Measurements from ENCODE around the gene RAB1A.

The RAB1A gene

DNA sequence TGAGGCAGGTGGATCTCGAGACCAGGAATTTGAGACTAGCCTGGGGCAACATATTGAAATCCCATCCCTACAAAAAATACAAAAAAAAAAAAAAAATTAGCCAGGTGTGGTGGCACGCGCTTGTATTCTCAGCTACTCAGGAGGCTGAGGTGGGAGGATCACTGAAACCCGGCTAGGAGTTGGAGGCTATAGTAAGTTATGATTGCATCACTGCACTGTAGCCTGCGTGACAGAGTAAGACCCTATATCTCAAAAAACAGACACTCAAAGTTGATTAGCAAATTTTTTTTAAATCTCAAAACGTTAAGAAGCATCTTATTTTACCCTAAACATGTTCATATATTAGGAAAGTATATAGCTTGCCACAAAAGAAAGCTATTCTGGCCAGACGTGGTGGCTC, 7.6 kb downstream of the RAB1A start:
- Histone ChIP-seq H3K4me3 (ENCODE audit: low read depth in 1 of 5, low read length in 5 of 5) (no peak overlapping the region), H3K27ac (ENCODE audit: low read depth, low read length) (no peak overlapping the region), H3K36me3 (ENCODE audit: control insufficient read depth in 5 of 5, insufficient read depth in 5 of 5, low read length in 5 of 5) (no peaks in the 10 kb centered on the region), H3K9ac (ENCODE audit: low read length in 5 of 5) (no peak overlapping the region), H3K9me3 (ENCODE audit: control insufficient read depth in 5 of 5, low read length in 5 of 5) (no peaks in the 10 kb centered on the region), H3K4me1 (ENCODE audit: control insufficient read depth in 5 of 5, insufficient read depth in 5 of 5, low read length in 5 of 5) (peaks cover 0 to 64% (median 58%) of the 10 kb centered on the region in 5 donors), H3K27me3 (ENCODE audit: control insufficient read depth in 5 of 5, insufficient read depth in 4 of 5, low read length in 5 of 5) (no peaks in the 10 kb centered on the region)

DNA sequence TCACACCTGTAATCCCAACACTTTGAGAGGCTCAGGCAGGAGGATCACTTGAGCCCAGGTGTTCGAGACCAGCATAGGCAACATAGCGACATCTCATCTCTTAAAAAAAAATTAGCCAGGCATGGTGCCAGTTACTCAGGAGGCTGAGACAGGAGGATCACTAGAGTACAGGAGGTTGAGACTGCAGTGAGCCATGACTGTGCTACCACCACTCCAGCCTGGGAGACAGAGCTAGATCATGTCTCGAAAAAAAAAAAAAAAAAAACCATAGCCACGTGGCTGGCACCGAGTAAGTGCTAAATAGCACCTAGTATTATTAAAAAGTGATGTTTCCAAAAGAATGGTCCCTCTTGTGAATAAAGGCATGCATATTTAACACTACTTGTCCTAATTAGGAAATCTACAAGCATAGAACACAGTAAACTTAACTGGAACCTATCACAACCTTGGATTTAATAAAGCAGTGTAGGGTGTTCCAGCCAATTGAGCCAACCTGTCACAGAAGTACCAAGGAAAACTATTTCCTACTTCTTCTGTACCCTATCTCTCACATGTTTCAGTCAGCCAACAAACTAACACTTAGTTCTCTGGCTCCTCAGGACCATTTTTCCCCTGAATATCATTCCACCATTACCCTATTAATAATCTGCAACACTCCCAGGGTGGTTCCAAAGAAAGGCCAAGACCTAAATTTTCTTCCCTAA, 8.8 kb downstream of the RAB1A start:
- no peaks in the 10 kb centered on the region for H3K36me3 ChIP-seq (ENCODE audit: control insufficient read depth in 5 of 5, insufficient read depth in 5 of 5, low read length in 5 of 5)
- H3K4me1 ChIP-seq (ENCODE audit: control insufficient read depth in 5 of 5, insufficient read depth in 5 of 5, low read length in 5 of 5), result peaks cover 0 to 63% (median 50%) of the 10 kb centered on the region in 5 donors
- H3K9me3 ChIP-seq (ENCODE audit: control insufficient read depth in 5 of 5, low read length in 5 of 5), result no peaks in the 10 kb centered on the region
- H3K9ac ChIP-seq (ENCODE audit: low read length in 5 of 5), result peak overlapping the region in 2 of 5 donors; percentile 25 to 48
- no peak overlapping the region for H3K4me3 ChIP-seq (ENCODE audit: low read depth in 1 of 5, low read length in 5 of 5)
- H3K27me3 ChIP-seq (ENCODE audit: control insufficient read depth in 5 of 5, insufficient read depth in 4 of 5, low read length in 5 of 5), result no peaks in the 10 kb centered on the region
- H3K27ac ChIP-seq (ENCODE audit: low read depth, low read length), result peak overlapping the region; percentile 50

DNA sequence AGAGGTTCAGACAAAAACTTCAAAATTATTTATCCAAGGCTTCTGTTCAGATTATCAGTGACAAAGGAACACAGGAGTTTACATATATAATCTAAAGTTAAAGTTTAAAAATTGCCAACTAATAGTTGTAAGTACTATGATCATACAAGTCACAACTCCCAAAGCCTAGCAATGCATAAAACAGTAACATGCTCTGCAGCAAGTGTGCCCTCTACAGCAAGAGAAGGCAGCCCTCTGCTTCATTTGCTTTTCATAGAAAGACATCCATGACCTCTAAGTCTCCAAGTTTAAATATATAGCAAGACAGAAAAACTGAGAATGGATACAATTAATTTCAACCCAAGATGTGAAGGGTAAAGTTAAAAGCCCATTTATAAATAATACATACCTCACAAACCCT, 13.3 kb downstream of the RAB1A start:
- no peaks in the 10 kb centered on the region for H3K36me3 ChIP-seq (ENCODE audit: control insufficient read depth in 5 of 5, insufficient read depth in 5 of 5, low read length in 5 of 5)
- H3K27ac ChIP-seq (ENCODE audit: low read depth, low read length), result no peak overlapping the region
- H3K4me3 ChIP-seq (ENCODE audit: low read depth in 1 of 5, low read length in 5 of 5), result no peak overlapping the region
- H3K27me3 ChIP-seq (ENCODE audit: control insufficient read depth in 5 of 5, insufficient read depth in 4 of 5, low read length in 5 of 5), result no peaks in the 10 kb centered on the region
- peaks cover 0 to 53% (median 40%) of the 10 kb centered on the region in 5 donors for H3K4me1 ChIP-seq (ENCODE audit: control insufficient read depth in 5 of 5, insufficient read depth in 5 of 5, low read length in 5 of 5)
- H3K9ac ChIP-seq (ENCODE audit: low read length in 5 of 5), result no peak overlapping the region
- no peaks in the 10 kb centered on the region for H3K9me3 ChIP-seq (ENCODE audit: control insufficient read depth in 5 of 5, low read length in 5 of 5)

DNA sequence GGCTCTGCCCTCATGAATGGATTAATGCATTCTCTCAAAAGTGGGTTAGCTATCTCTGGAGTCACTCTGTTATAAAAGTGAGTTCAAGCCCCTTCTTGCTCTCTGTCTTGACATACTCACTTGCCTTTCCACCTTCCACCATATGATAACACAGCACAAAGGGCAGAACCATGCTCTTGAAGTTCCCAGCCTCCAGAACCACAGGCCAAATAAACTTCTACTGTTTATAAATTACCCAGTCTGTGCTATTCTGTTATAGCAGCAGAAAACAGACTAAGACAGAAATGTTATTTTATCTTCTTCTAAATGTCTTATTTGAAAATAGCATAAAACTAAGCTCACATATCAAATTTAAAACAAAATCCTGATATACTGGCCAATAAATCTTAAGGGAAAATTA, 15.0 kb downstream of the RAB1A start:
- H3K9ac ChIP-seq (ENCODE audit: low read length in 5 of 5), result no peak overlapping the region
- H3K27ac ChIP-seq (ENCODE audit: low read depth, low read length), result no peak overlapping the region
- H3K9me3 ChIP-seq (ENCODE audit: control insufficient read depth in 5 of 5, low read length in 5 of 5), result no peaks in the 10 kb centered on the region
- peaks cover 0 to 3% (median 0%) of the 10 kb centered on the region in 5 donors for H3K36me3 ChIP-seq (ENCODE audit: control insufficient read depth in 5 of 5, insufficient read depth in 5 of 5, low read length in 5 of 5)
- H3K4me3 ChIP-seq (ENCODE audit: low read depth in 1 of 5, low read length in 5 of 5), result no peak overlapping the region
- H3K4me1 ChIP-seq (ENCODE audit: control insufficient read depth in 5 of 5, insufficient read depth in 5 of 5, low read length in 5 of 5), result peaks cover 0 to 36% (median 28%) of the 10 kb centered on the region in 5 donors
- H3K27me3 ChIP-seq (ENCODE audit: control insufficient read depth in 5 of 5, insufficient read depth in 4 of 5, low read length in 5 of 5), result no peaks in the 10 kb centered on the region

DNA sequence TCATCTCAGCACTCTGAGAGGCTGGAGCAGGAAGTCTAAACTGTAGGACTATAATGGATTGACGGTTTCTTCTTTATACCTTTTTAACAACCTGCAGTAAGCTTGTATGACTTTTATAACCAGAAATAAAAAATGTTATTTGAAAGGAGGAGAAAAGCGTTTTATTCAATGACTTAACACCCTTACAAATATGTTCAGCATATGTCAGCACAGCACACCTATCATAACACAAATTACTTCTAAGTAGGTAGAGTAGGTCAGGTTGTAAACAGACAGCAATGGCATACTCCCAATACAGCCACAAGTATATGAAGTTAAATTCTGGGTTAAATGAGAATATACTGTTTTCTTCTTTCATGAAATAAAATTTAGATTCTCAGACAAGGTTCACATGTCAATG, 16.1 kb downstream of the RAB1A start:
- peak overlapping the region; percentile 1 for H3K27ac ChIP-seq (ENCODE audit: low read depth, low read length)
- H3K9ac ChIP-seq (ENCODE audit: low read length in 5 of 5), result no peak overlapping the region
- H3K9me3 ChIP-seq (ENCODE audit: control insufficient read depth in 5 of 5, low read length in 5 of 5), result no peaks in the 10 kb centered on the region
- no peak overlapping the region for H3K4me3 ChIP-seq (ENCODE audit: low read depth in 1 of 5, low read length in 5 of 5)
- H3K27me3 ChIP-seq (ENCODE audit: control insufficient read depth in 5 of 5, insufficient read depth in 4 of 5, low read length in 5 of 5), result no peaks in the 10 kb centered on the region
- H3K36me3 ChIP-seq (ENCODE audit: control insufficient read depth in 5 of 5, insufficient read depth in 5 of 5, low read length in 5 of 5), result peaks cover 0 to 3% (median 0%) of the 10 kb centered on the region in 5 donors
- peaks cover 0 to 32% (median 26%) of the 10 kb centered on the region in 5 donors for H3K4me1 ChIP-seq (ENCODE audit: control insufficient read depth in 5 of 5, insufficient read depth in 5 of 5, low read length in 5 of 5)

DNA sequence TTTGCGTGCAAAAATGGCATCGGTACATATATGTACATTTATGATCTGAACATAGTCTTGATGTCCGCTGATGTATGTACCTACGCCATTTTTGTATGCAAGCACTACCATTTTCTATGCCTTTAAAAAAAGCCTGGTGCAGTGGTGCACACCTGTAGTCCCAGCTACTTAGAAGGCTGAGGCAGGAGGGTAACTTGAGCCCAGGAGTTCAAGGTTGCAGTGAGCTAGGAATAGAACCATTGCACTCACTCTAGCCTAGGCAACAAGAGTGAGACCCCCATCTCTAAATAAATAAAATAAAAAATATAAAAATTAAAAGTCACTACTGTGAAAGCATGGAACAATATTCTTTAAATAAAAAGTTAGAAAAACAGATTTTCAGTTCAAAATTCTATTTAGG, 16.7 kb downstream of the RAB1A start:
- Histone ChIP-seq H3K4me1 (ENCODE audit: control insufficient read depth in 5 of 5, insufficient read depth in 5 of 5, low read length in 5 of 5) (peaks cover 0 to 27% (median 20%) of the 10 kb centered on the region in 5 donors), H3K27ac (ENCODE audit: low read depth, low read length) (peak overlapping the region; percentile 26), H3K9ac (ENCODE audit: low read length in 5 of 5) (no peak overlapping the region), H3K4me3 (ENCODE audit: low read depth in 1 of 5, low read length in 5 of 5) (no peak overlapping the region), H3K9me3 (ENCODE audit: control insufficient read depth in 5 of 5, low read length in 5 of 5) (no peaks in the 10 kb centered on the region), H3K27me3 (ENCODE audit: control insufficient read depth in 5 of 5, insufficient read depth in 4 of 5, low read length in 5 of 5) (no peaks in the 10 kb centered on the region), H3K36me3 (ENCODE audit: control insufficient read depth in 5 of 5, insufficient read depth in 5 of 5, low read length in 5 of 5) (peaks cover 0 to 3% (median 0%) of the 10 kb centered on the region in 5 donors)

DNA sequence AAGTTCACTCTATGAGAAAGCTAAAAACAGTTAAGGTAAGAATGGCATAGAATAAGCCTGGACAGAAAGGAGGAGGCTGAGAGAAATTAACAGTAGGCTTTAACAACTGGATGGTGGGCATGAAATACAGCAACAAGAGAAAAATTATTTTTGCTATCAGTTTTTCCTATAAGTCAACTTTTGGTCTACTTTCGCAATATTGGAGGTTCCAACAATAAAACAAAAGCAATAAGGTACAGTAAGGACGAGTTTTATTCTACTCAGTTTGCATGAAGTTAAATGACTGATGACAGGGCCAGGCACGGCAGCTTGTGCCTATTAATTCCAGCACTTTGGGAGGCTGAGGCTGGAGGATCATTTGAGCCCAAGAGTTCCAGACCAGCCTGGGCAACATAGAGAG, 17.3 kb downstream of the RAB1A start:
- H3K9ac ChIP-seq (ENCODE audit: low read length in 5 of 5), result no peak overlapping the region
- peaks cover 0 to 26% (median 20%) of the 10 kb centered on the region in 5 donors for H3K4me1 ChIP-seq (ENCODE audit: control insufficient read depth in 5 of 5, insufficient read depth in 5 of 5, low read length in 5 of 5)
- peaks cover 0 to 3% (median 0%) of the 10 kb centered on the region in 5 donors for H3K36me3 ChIP-seq (ENCODE audit: control insufficient read depth in 5 of 5, insufficient read depth in 5 of 5, low read length in 5 of 5)
- H3K9me3 ChIP-seq (ENCODE audit: control insufficient read depth in 5 of 5, low read length in 5 of 5), result no peaks in the 10 kb centered on the region
- peak overlapping the region; percentile 26 for H3K27ac ChIP-seq (ENCODE audit: low read depth, low read length)
- no peaks in the 10 kb centered on the region for H3K27me3 ChIP-seq (ENCODE audit: control insufficient read depth in 5 of 5, insufficient read depth in 4 of 5, low read length in 5 of 5)
- H3K4me3 ChIP-seq (ENCODE audit: low read depth in 1 of 5, low read length in 5 of 5), result no peak overlapping the region

DNA sequence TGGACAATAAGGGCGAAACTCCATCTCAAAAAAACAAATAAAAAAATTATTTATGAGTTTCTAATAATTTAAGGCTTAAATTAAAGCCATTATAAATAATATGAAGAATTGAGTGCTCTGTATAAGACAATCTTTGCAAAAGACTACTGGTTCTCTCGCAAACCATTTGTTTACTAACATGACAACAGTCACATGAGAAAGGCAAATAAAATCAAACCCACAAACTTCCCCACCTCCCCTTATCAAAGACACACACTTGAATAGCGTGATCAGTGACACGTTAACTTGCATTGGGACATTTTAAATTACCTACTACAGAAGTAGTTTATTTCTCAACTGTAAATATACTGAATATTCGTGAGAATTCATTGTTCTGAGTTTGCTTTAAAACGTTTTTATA, 21.1 kb downstream of the RAB1A start:
- H3K27ac ChIP-seq (ENCODE audit: low read depth, low read length), result no peak overlapping the region
- peaks cover 0 to 23% (median 18%) of the 10 kb centered on the region in 5 donors for H3K4me1 ChIP-seq (ENCODE audit: control insufficient read depth in 5 of 5, insufficient read depth in 5 of 5, low read length in 5 of 5)
- no peaks in the 10 kb centered on the region for H3K27me3 ChIP-seq (ENCODE audit: control insufficient read depth in 5 of 5, insufficient read depth in 4 of 5, low read length in 5 of 5)
- no peaks in the 10 kb centered on the region for H3K9me3 ChIP-seq (ENCODE audit: control insufficient read depth in 5 of 5, low read length in 5 of 5)
- H3K36me3 ChIP-seq (ENCODE audit: control insufficient read depth in 5 of 5, insufficient read depth in 5 of 5, low read length in 5 of 5), result peaks cover 0 to 17% (median 5%) of the 10 kb centered on the region in 5 donors
- H3K4me3 ChIP-seq (ENCODE audit: low read depth in 1 of 5, low read length in 5 of 5), result no peak overlapping the region
- no peak overlapping the region for H3K9ac ChIP-seq (ENCODE audit: low read length in 5 of 5)

DNA sequence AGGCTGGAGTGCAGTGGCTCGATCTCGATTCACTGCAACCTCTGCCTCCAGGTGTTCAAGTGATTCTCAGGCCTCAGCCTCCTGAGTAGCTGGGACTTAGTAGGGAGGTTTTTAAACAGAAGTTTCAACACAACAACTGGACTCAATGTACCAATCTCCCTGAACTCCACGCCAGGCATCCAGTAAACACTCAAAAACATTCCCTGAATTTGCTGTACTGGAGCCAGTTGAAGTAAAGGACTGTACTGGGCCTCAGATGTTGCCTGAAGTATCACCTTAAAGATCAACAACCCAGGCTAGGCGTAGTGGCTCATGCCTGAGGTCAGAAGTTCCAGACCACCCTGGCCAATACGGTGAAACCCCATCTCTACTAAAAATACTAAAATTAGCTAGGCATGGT, 22.4 kb downstream of the RAB1A start:
- H3K36me3 ChIP-seq (ENCODE audit: control insufficient read depth in 5 of 5, insufficient read depth in 5 of 5, low read length in 5 of 5), result peaks cover 0 to 28% (median 11%) of the 10 kb centered on the region in 5 donors
- H3K9me3 ChIP-seq (ENCODE audit: control insufficient read depth in 5 of 5, low read length in 5 of 5), result no peaks in the 10 kb centered on the region
- H3K4me3 ChIP-seq (ENCODE audit: low read depth in 1 of 5, low read length in 5 of 5), result no peak overlapping the region
- H3K27me3 ChIP-seq (ENCODE audit: control insufficient read depth in 5 of 5, insufficient read depth in 4 of 5, low read length in 5 of 5), result no peaks in the 10 kb centered on the region
- peaks cover 0 to 20% (median 13%) of the 10 kb centered on the region in 5 donors for H3K4me1 ChIP-seq (ENCODE audit: control insufficient read depth in 5 of 5, insufficient read depth in 5 of 5, low read length in 5 of 5)
- H3K9ac ChIP-seq (ENCODE audit: low read length in 5 of 5), result no peak overlapping the region
- H3K27ac ChIP-seq (ENCODE audit: low read depth, low read length), result peak overlapping the region; percentile 16

DNA sequence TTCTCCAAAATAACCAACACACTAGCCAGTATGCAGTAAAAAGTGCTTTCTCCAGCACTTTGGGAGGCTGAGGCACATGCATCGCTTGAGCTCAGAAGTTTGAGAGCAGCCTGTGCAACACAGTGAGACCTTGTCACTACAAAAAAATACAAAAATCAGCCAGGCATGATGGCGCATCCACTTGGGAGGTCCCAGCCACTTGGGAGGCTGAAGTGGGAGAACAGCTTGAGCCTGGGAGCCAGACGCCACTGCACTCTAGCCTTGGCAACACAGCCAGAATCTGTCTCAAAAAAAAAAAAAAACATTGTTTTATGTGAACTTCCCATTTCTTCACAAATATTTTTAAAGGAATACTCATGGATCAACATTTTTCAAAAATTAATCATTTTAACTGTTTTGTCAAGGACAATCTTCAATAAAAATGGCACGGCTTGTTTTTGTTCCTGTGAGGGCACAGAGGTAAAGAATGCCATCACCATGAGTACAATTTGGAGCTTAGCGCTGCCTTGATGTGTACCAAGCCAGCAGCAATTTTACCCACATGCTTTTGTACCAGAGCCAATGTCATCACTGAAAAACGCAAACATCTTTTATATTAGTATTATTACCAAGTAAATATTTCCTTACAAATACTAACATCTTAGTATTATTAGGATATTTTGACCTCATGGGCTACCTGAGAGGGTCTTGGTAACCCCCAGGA, 26.7 kb downstream of the RAB1A start:
- H3K9ac ChIP-seq (ENCODE audit: low read length in 5 of 5), result no peak overlapping the region
- H3K27ac ChIP-seq (ENCODE audit: low read depth, low read length), result peak overlapping the region; percentile 46
- no peak overlapping the region for H3K4me3 ChIP-seq (ENCODE audit: low read depth in 1 of 5, low read length in 5 of 5)
- H3K9me3 ChIP-seq (ENCODE audit: control insufficient read depth in 5 of 5, low read length in 5 of 5), result no peaks in the 10 kb centered on the region
- H3K27me3 ChIP-seq (ENCODE audit: control insufficient read depth in 5 of 5, insufficient read depth in 4 of 5, low read length in 5 of 5), result no peaks in the 10 kb centered on the region
- peaks cover 3 to 43% (median 26%) of the 10 kb centered on the region in 5 donors for H3K36me3 ChIP-seq (ENCODE audit: control insufficient read depth in 5 of 5, insufficient read depth in 5 of 5, low read length in 5 of 5)
- H3K4me1 ChIP-seq (ENCODE audit: control insufficient read depth in 5 of 5, insufficient read depth in 5 of 5, low read length in 5 of 5), result peaks cover 0 to 33% (median 20%) of the 10 kb centered on the region in 5 donors

All from subcutaneous abdominal adipose tissue (tissue), 5 donors.